WTC11 (cell line): ENCODE data around the gene GPLD1.

Experiments
- CREB1 ChIP-seq: sonication (generic); formaldehyde crosslinking; IDR thresholded peaks from 2 replicates; pipeline ENCODE4 v1.8.0; 2023; ENCODE audit warnings: mild to moderate bottlenecking, missing genetic modification reagents
- ESRRA ChIP-seq: sonication (generic); formaldehyde crosslinking; IDR thresholded peaks from 2 replicates; pipeline ENCODE4 v1.8.1; 2022; ENCODE audit warnings: mild to moderate bottlenecking, missing genetic modification reagents, borderline replicate concordance
- FOXJ3 ChIP-seq: sonication (generic); formaldehyde crosslinking; IDR thresholded peaks from 2 replicates; pipeline ENCODE4 v1.9.0; 2021; ENCODE audit warnings: missing genetic modification reagents, mild to moderate bottlenecking, borderline replicate concordance
- JUN ChIP-seq: sonication (generic); formaldehyde crosslinking; IDR thresholded peaks from 2 replicates; pipeline ENCODE4 v1.8.0; 2023; ENCODE audit warnings: mild to moderate bottlenecking, missing genetic modification reagents
- MAX ChIP-seq: sonication (generic); formaldehyde crosslinking; IDR thresholded peaks from 2 replicates; pipeline ENCODE4 v1.8.0; 2022; ENCODE audit warnings: mild to moderate bottlenecking, missing genetic modification reagents
- NFE2L1 ChIP-seq: sonication (generic); formaldehyde crosslinking; IDR thresholded peaks from 2 replicates; pipeline ENCODE4 v1.8.1; 2023; ENCODE audit warnings: missing genetic modification reagents
- RELA ChIP-seq: sonication (generic); formaldehyde crosslinking; IDR thresholded peaks from 2 replicates; pipeline ENCODE4 v1.8.1; 2022; ENCODE audit warnings: missing genetic modification reagents, mild to moderate bottlenecking, borderline replicate concordance
- SMAD3 ChIP-seq: sonication (generic); formaldehyde crosslinking; IDR thresholded peaks from 2 replicates; pipeline ENCODE4 v1.8.0; 2022; ENCODE audit warnings: missing genetic modification reagents, mild to moderate bottlenecking, borderline replicate concordance
- SP1 ChIP-seq: sonication (generic); formaldehyde crosslinking; conservative IDR thresholded peaks from 2 replicates; pipeline ENCODE4 v1.8.1; 2022; ENCODE audit warnings: missing genetic modification reagents
- USF1 ChIP-seq: sonication (generic); formaldehyde crosslinking; IDR thresholded peaks from 2 replicates; pipeline ENCODE4 v1.8.0; 2022; ENCODE audit warnings: mild to moderate bottlenecking, missing genetic modification reagents
- ZNF263 ChIP-seq: sonication (generic); formaldehyde crosslinking; IDR thresholded peaks from 2 replicates; pipeline ENCODE4 v1.8.1; 2022; ENCODE audit warnings: low read depth, mild to moderate bottlenecking, moderate library complexity, missing genetic modification reagents
- ZNF423 ChIP-seq: fragments of 250-450 bp; sonication (Bioruptor Pico); IDR thresholded peaks from 2 replicates; pipeline ENCODE4 v2.1.2; 2022; ENCODE audit warnings: mild to moderate bottlenecking, moderate library complexity
- TF ChIP-seq, protein P1 (sequence below): fragments of 200-600 bp; IDR thresholded peaks from 2 replicates; pipeline ENCODE4 v1.8.0; 2022; ENCODE audit warnings: antibody characterized with exemption
- TF ChIP-seq, protein P2 (sequence below): sonication (generic); formaldehyde crosslinking; conservative IDR thresholded peaks from 2 replicates; pipeline ENCODE4 v1.8.1; 2022; ENCODE audit warnings: mild to moderate bottlenecking, missing genetic modification reagents

- TF ChIP-seq, protein P1, sequence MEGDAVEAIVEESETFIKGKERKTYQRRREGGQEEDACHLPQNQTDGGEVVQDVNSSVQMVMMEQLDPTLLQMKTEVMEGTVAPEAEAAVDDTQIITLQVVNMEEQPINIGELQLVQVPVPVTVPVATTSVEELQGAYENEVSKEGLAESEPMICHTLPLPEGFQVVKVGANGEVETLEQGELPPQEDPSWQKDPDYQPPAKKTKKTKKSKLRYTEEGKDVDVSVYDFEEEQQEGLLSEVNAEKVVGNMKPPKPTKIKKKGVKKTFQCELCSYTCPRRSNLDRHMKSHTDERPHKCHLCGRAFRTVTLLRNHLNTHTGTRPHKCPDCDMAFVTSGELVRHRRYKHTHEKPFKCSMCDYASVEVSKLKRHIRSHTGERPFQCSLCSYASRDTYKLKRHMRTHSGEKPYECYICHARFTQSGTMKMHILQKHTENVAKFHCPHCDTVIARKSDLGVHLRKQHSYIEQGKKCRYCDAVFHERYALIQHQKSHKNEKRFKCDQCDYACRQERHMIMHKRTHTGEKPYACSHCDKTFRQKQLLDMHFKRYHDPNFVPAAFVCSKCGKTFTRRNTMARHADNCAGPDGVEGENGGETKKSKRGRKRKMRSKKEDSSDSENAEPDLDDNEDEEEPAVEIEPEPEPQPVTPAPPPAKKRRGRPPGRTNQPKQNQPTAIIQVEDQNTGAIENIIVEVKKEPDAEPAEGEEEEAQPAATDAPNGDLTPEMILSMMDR, result no peak
- TF ChIP-seq SP1 (CRISPR knock-in tag) (no peak), RELA (no peak), NFE2L1 (no peak), ESRRA (CRISPR knock-in tag) (no peak), ZNF263 (CRISPR knock-in tag) (no peak), JUN (CRISPR knock-in tag) (no peak), MAX (CRISPR knock-in tag) (no peak), CREB1 (CRISPR knock-in tag) (no peak), USF1 (CRISPR knock-in tag) (no peak), ZNF423 (CRISPR knock-in tag) (no peak), FOXJ3 (no peak), SMAD3 (no peak)
- TF ChIP-seq, protein P2, sequence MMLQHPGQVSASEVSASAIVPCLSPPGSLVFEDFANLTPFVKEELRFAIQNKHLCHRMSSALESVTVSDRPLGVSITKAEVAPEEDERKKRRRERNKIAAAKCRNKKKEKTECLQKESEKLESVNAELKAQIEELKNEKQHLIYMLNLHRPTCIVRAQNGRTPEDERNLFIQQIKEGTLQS (CRISPR knock-in tag), result no peak
Measured at GRCh38 chr6:24537082-24537699, 47.8 kb upstream of the GPLD1 start.
